Ureter (tissue), 1 donor: ENCODE data around the gene NCKAP5L. TPM values are rescaled to one million over a fixed set of nuclear protein-coding genes. Genes with fewer than 3 reads are reported as not detected.
"Not testable (repeated sequence)": the region's sequence is repeated elsewhere in the genome, so short reads cannot be mapped to it uniquely, and the experiment has no call there.

Experiments
- DNase-seq: peaks from one replicate; pipeline ENCODE4 v3.0.0-alpha.2; 2020; ENCODE audit warnings: low spot score
- total RNA-seq: library from RNA; stranded (reverse); gene quantifications from one replicate; pipeline ENCODE4 v1.2.4, GENCODE V29; 2023
- donor health status: DM: yes; HTN: yes; CAD: no.

NCKAP5L gene
- total RNA-seq, 1 donor from 2014 or later, result 24.0 TPM

DNA sequence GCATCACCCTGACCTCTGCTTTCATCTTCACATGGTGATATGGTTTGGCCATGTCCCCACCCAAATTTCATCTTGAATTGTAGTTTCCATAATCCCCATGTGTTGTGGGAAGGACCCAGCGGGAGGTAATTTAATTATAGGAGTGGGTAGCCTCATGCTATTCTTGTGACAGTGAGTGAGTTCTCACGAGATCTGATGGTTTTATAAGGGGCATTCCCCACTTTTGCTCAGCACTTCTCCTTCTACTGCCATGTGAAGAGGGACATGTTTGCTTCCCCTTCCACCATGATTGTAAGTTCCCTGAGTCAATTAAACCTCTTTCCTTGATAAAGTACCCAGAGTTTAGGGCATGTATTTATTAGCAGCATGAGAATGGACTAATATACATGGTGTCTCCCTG, 48.6 kb downstream of the NCKAP5L start:
- no peak for DNase-seq

DNA sequence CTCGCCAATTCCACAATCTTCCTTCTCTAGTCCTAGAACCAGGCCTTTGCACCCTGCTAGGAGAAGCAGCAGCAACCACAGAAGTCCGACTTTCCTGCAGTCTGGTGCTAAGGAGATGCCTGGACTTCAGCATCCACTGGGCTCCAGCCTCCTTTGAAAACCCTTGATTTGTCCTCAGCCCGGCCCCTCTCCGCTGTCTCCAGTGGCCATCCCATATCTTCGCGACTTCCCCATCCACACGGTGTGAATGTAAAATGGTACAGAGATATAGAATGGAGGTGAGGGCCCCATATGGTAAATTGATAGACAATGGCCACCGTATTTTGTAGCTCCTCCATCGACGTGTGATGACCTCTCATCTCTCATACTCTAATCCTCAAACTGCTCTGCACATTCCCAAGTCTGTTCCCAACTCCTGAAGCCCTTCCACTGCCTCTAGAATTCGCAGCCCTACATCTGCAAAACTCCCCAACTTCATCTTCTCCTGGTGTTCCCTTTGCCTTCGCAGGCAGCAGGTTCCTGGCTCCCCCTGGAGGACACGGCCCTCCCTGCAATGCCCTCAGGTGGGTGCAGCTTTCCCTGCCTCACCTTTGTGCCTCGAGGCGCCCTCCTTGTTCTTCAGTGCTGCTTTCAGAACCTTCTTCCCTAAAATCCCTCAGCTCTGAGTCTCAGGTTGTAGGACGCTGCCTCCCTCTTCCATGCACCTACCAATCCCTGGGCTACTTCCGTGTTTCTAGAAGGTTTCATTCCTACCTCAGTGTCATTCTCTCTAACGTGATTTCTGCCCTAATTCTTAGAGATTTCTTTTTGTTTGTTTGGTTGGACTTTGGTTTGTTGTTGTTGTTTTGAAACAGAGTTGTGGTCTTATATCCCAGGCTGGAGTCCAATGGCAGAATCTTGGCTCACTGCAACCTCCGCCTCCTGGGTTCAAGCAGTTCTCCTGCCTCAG, 50.1 kb downstream of the NCKAP5L start:
- no peak for DNase-seq

DNA sequence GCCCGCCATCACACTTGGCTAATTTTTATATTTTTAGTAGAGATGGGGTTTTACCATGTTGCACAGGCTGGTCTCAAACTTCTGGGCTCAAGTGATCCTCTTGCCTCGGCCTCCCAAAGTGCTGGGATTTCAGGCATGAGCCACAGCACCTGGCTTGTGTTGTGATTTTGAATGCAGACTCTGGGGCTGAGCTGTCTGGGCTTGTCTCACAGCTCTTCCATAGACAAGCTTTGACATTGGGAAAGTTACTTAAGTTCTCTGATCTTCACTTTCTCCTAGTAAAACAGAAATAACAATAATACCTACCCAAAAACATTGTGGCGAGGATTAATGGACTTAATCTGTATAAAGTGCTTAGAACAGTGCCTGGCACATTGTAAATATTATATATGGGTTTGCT, 50.9 kb downstream of the NCKAP5L start:
- DNase-seq, result no peak

DNA sequence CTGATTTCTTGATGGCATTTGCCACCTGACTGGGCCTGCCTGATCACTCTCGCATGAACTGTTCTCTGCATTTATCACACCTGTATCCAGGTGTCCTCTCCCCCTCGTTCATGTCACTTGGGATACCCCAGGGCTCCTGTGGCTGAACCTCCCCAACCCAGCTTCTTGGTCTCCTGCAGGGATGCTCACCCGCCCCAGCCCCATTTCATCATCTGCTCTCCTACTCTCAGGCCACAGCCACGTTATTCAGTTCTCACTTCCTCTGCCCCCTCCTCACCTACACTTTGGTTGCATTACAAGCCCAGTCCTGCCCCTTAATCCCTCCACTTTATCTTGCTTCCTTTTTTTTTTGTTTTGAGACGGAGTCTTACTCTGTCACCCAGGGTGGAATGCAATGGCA, 51.4 kb downstream of the NCKAP5L start:
- no peak for DNase-seq

DNA sequence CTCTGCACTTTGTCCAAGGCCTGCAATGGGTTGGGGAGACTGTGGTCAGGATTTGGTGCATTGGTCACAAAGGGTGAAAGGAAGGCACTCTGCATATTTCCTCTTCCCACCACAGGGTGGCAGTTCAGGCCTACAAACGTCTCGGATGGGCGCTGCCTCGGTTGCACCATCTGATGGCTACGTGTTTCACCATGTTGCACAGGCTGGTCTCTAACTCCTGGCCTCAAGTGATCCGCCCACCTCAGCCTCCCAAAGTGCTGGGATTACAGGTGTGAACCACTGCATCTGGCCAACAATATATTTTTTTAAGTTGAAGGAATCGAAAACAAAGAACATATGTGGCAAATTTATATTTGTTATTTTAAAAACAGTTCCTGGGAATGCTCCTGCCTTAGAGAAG, 51.8 kb downstream of the NCKAP5L start:
- peak; percentile 74 for DNase-seq

DNA sequence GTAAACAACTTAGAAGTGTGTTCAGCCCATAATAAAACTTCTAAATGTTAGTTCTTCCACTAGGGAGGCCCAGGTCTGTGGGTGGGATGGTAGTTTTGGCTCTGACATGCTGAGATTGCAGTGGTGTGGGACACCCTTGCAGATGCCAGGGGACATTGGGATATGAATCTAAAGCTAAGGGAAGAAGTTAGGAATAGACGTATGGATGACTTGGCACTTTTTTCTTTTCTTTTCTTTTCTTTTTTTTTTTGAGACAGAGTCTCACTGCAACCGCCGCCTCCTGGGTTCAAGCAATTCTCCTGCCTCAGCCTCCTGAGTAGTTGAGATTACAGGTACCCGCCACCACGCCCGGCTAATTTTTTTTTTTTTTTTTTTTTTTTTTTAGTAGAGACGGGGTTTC, 55.1 kb downstream of the NCKAP5L start:
- DNase-seq, result not testable (repeated sequence)

DNA sequence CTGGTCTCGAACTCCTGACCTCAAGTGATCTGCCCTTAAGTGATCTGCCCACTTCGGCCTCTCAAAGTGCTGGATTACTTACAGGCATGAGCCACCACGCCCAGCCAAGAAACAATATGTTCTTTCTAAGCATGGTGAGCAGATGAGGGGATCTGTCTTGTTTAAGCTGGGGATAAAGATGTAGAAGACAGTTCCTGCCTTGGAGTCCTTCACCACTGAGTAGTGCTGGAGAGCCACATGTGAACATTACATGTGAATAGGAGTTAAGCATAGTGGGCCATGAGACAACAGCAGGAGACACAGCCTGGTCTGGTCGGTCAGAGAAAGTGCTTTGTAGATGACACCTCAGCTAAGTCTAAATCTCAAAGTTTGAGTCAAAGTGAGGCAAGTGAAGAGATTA, 60.9 kb downstream of the NCKAP5L start:
- no peak for DNase-seq

DNA sequence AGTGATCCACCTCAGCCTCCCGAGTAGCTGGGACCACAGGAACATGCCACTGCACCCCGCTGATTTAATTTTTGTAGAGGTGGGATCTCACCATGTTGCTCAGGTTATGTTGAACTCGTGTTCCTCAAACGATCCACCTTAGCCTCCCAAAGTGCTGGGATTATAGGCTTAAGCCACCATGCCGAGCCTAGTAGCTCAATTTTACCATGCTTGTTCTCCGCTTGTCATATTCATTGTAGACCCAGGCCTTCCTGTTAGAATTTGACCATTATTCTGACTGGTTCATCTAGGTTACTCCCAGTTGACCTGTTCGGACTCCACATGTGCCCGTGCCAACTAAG, 62.1 kb downstream of the NCKAP5L start:
- no peak for DNase-seq

DNA sequence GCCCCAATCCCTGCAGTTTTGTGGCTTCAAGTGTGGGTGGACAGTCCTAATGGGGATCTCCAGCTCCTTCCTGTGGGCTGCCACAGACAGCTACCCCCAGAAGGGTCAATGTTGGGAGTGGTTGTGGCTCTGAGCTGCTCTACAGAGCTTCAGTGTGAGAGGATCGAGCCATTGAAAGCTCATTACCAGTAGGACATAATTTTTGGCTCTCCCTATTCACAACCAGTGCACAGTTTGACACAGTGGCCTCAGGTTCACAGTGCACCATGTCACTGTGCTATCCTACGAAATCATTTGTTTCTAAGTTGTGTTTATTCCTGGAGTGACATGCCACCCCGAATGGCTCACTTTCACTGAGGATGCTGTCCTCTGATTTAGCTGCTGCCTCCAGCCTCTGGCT, 64.1 kb downstream of the NCKAP5L start:
- DNase-seq, result no peak

DNA sequence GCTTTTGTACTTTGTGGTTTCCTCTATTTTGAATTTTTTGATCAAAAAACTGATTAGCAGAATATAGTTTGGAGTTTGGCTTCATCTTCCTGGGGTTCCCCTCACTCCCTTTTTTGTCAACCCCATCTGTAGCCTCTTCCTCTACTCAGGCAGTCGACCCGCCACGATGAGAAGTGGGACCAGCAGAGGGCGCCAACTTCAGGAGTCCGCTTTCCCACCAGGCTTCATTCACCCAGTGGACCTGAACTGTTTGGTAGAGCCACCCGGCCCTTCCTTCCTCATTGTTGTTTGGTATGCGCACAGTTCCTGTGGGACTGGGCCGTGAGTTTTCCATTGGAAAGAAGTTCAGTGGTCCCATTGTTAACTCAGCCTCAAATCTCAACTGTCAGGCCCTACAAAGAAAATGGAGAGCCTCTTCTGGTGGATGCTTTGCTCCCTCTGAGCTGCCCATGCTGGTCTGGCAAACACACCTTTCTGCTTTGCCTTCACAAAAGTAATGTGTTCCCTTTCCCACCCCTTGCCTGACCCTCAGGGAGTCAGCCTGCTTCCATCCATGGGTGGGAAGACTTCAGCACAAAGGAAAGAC, 65.1 kb downstream of the NCKAP5L start:
- peak; percentile 69 for DNase-seq

DNA sequence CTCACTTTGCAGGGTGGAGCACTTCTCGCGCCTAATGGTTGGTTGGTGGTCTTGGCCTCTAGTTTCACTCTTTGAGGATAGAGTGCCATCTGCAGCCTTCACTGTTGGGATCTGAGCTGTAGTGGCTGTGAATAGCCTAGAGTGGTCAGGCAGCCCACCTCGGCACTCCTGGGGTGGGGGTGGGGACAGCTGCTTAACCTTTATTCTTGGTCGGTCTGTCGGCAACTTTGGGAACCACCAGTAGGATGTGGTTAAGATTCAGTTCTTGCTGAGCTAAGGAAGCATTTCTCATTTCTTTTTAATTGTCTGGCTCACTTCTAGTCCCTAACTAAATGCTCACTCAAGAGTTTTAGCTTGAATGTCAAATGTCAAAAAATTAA, 65.8 kb downstream of the NCKAP5L start:
- no peak for DNase-seq

DNA sequence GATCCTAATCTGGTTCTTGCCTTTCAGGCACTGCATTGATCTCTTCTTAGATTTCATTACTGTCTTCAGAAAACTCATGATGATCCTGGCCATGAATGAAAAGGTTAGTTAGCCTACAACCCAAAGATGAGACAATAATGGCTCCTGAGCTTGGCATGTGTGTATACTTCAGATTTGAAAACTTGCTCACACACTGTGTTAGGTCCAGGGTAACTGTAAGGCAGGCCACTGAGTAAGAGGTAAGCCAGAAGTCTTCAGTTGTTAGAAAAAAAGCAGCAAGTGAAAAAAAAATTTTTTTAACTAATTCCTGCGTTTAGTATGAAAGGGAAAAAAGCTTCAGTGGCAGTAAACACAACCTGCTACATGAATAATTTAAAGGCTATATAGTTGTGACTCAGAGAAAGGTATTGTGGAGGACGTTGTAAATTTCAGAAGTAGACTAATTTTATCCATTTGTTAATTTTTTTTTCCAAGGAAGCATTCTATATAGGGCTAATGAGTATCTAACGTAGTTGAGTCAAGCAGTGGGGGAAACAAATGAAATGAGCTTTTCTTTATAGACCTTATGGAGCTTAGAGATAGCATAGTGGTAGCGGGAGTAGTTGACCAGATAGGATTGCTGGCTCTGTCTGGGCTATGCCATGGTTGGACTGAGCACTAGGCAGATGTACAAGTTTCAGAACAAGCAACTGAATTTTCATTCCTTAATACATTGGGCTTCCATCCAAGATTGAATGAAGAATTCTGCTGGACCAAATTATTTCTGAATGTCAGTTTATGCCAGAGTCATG, 66.3 kb downstream of the NCKAP5L start:
- DNase-seq, result no peak

DNA sequence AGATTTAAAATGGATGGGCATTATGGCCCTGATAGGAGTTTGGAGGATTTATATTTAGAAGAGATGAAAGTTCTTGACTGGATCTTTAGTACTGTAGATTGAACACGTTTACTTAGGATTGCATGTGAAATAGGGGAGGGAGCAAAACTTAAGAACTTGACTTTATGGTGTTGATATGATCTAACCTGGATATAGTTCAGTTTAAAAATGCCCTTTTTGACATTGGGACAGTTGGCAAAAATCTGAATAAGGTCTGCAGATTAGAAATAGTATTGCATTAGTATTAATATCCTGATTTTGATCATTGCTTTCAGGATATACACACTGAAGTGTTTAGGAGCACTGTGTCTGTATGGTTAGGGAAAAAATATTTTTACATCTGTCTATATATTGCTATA, 77.2 kb downstream of the NCKAP5L start:
- DNase-seq, result no peak

DNA sequence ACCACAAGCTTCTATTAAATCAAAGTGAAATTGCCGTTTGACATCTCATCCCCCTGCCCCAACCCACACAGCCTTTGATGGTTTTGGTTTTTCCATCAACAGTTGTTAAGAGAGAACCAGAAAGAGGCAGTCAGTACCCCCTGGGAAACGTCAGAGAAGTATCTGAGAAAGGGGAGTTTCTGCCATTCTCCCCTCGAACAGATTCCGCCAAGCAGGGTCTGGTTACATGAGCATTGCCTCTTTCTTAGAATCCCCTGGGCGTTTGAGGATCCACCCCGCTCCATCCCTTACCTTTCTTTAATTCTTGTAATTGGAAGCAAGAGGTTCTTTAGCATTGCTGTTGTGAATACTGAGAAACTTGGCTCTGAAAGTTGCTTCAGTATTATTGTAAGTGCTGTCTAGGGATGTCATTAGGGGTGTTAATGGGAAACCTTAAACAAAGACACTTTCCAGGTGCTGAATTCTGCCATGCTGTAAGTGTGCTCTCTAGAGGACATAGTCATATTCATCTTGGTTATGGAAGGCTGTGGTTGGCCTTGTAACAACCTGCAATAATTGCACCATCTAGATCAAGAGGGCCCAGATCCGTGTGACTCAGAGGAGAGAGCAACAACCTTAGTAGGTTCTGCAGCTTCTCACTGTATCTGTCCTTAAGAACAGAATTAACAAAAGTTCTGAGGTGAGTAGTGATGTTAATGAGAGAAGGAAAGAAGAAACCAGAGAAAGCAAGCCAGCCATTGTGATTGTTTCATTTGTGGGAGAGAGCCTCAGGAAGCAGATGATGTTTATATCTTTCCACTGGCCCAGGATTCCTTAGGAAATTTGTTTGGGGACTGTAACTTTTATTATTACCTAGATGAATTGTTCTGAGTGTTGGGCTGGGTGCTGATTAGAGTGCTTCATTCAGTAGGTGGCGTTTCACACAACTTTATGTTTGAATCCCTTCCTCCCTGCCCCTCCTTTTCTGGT, 77.9 kb downstream of the NCKAP5L start:
- DNase-seq, result no peak

DNA sequence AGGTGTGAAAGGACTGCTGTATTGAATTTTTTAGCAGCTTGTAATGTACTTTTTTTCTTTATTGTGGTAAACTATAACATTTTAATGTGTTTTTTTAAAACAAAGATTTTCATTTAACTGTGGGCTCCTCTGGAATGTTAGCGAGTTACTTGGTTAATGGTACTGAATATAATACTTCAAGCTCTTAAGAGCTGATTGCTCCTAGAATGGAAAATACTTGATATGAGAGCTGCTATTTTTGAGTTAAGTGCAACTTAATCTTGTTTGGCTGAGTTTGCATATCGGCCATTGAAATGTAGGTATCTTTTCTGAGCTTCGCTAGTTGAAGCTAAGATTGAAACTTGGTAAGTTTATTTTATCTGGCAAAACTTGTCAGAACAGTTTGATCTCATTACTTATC, 79.4 kb downstream of the NCKAP5L start:
- no peak for DNase-seq

DNA sequence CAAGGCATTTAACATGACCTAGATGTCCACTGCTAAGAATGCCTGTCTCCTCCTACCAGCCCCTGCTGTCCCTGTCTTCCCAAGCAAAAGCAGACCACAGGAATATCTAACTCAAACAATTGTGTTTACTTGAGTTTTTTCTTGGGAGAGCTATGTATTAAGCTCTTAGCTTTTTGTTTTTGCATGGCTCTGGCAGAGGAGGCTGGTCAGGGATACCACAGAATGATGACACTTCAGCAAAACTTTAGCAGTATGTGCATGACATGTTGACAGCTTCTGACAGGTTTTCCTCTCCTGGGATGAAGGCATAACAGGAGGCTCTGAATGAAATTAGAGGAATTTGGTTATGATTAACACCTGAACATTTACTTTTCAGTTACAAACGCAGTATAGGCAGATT, 79.9 kb downstream of the NCKAP5L start:
- DNase-seq, result no peak

DNA sequence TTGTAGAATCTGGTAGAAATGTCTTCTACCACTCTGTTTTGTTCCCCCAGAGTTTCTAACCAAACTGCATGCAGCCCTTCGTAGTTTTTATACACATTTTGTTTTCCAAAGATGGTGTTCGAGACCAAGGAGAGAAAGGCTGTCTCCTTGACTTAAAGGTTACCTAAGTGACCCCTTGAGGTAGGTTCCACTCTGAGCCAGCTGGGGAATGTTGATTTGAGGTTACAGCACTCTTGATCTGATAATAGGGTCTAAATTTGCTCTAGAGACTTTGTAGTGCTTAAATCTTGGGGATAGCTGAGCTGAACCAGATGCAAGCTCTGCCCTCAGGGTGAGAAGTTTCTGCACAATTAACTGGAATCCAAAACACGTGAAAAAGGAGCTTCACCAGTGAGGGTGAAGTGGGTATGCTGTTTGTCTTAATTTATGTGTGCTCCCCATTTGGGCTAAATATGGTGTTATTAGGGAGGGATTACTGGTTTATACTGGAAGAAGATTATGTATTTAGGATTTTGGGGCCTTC, 83.8 kb downstream of the NCKAP5L start:
- no peak for DNase-seq

DNA sequence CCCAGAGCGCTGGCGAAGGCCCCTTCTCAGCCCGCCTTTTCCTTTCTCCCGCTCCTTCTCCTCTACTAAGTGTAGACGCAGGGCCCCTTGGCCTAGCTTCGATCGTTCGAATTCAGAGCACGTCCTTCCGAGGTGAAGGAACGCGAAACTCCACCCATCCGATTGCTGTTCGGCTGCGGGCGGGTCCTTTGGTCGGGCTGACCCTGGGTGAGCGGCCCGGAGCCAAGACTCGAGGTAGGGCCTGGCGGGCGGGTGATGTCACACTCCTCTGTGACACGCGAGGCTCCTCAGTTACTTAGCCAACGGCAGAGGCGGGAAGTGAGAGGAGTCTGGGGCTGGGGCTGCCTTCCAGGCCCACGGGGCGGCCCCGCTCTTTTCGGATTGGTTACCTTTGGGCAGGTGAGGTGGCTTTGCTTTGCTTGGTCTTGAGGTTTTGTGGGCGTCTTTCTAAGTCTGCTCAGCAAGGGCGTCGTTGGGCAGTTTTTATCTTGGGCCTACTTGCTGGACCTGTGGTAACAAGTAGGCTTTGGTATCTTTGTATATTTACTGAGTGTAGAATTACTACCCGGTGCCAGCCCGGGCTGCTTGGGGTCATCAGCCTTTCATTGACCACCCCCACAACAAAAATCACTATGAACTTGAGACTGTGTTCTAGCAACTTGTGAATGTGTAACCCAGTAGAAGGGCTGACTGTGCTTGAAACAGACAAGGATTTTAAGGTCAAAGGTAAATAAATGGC, 86.2 kb downstream of the NCKAP5L start:
- peak; percentile 89 for DNase-seq
